Mononuclear cell (primary cell): Measurements from ENCODE around the gene PPAT. TPM values are rescaled to one million over a fixed set of nuclear protein-coding genes. Genes with fewer than 3 reads are reported as not detected.
"Not testable (repeated sequence)": the region's sequence is repeated elsewhere in the genome, so short reads cannot be mapped to it uniquely, and the experiment has no call there.

Experiments
- H3K27me3 ChIP-seq: 2 replicates; pipeline ENCODE4 v1.6.0; 2011; ENCODE audit warnings: low read length, control low read depth; ENCODE audit not compliant: insufficient read depth
- H3K4me1 ChIP-seq: 2 replicates; pipeline ENCODE4 v1.5.1; 2011; ENCODE audit warnings: mild to moderate bottlenecking, low read length, control low read depth; ENCODE audit not compliant: insufficient read depth
- H3K4me3 ChIP-seq: 2 replicates; pipeline ENCODE4 v1.5.1; 2011; ENCODE audit warnings: mild to moderate bottlenecking, low read length, moderate library complexity
- H3K9me3 ChIP-seq: 2 replicates; pipeline ENCODE4 v1.5.1; 2011; ENCODE audit warnings: low read depth, mild to moderate bottlenecking, control low read depth, low read length
- total RNA-seq: library from RNA; depleted of rRNA; stranded (reverse); fragments of >200 nt; gene quantifications from one replicate; pipeline ENCODE4 v1.2.3, GENCODE V29; 2012

PPAT gene
- 5.4 TPM for total RNA-seq

- H3K9me3 ChIP-seq, result no peaks in the 10 kb centered on the region
- peaks cover 28% of the 10 kb centered on the region for H3K4me1 ChIP-seq
- no peaks in the 10 kb centered on the region for H3K27me3 ChIP-seq
- H3K4me3 ChIP-seq, result peak within 1 kb of the TSS; percentile 82
Observed at GRCh38 chr4:56435140-56435926, at the start of gene PPAT. Gene PPAT (minus strand): TSS chr4:56435615. CDS start chr4:56435477, 138 bp downstream.

GRCh38 chr4:56480691-56481090 lies 45.3 kb upstream of the PPAT start:
- H3K27me3 ChIP-seq, result no peaks in the 10 kb centered on the region
- H3K4me1 ChIP-seq, result no peaks in the 10 kb centered on the region
- no peak overlapping the region for H3K4me3 ChIP-seq
- H3K9me3 ChIP-seq, result no peaks in the 10 kb centered on the region

- H3K4me1 ChIP-seq, result no peaks in the 10 kb centered on the region
Observed at GRCh38 chr4:56477192-56477702, 41.8 kb upstream of the PPAT start.

GRCh38 chr4:56475917-56476316 lies 40.5 kb upstream of the PPAT start:
- H3K27me3 ChIP-seq, result no peaks in the 10 kb centered on the region
- H3K4me3 ChIP-seq, result no peak overlapping the region
- no peaks in the 10 kb centered on the region for H3K4me1 ChIP-seq
- no peaks in the 10 kb centered on the region for H3K9me3 ChIP-seq

More at GRCh38 chr4:56477192-56477702, 41.8 kb upstream of the PPAT start:
- H3K27me3 ChIP-seq, result no peaks in the 10 kb centered on the region
- H3K9me3 ChIP-seq, result no peaks in the 10 kb centered on the region
- no peak overlapping the region for H3K4me3 ChIP-seq

GRCh38 chr4:56469489-56470210 lies 34.2 kb upstream of the PPAT start:
- H3K4me1 ChIP-seq, result peaks cover 34% of the 10 kb centered on the region
- H3K27me3 ChIP-seq, result no peaks in the 10 kb centered on the region
- H3K9me3 ChIP-seq, result no peaks in the 10 kb centered on the region
- H3K4me3 ChIP-seq, result no peak overlapping the region

- H3K4me1 ChIP-seq, result peaks cover 34% of the 10 kb centered on the region
- H3K27me3 ChIP-seq, result no peaks in the 10 kb centered on the region
- H3K4me3 ChIP-seq, result peak overlapping the region; percentile 94
- no peaks in the 10 kb centered on the region for H3K9me3 ChIP-seq
Observed at GRCh38 chr4:56468097-56468422, 32.6 kb upstream of the PPAT start.

- Histone ChIP-seq H3K27me3 (no peaks in the 10 kb centered on the region), H3K4me3 (peak within 1 kb of the TSS; percentile 94), H3K9me3 (no peaks in the 10 kb centered on the region), H3K4me1 (peaks cover 34% of the 10 kb centered on the region)
Observed at GRCh38 chr4:56467284-56468096, 32.1 kb upstream of the PPAT start, which contains the start of gene SRP72. Gene SRP72 (plus strand): TSS chr4:56467617. CDS start chr4:56467636, 19 bp downstream.

GRCh38 chr4:56466910-56467283 lies 31.5 kb upstream of the PPAT start:
- Histone ChIP-seq H3K9me3 (no peaks in the 10 kb centered on the region), H3K4me1 (peaks cover 34% of the 10 kb centered on the region), H3K4me3 (peak overlapping the region; percentile 94), H3K27me3 (no peaks in the 10 kb centered on the region)

GRCh38 chr4:56466296-56466761 lies 30.9 kb upstream of the PPAT start:
- H3K9me3 ChIP-seq, H3K27me3 ChIP-seq: not testable (repeated sequence)
- Histone ChIP-seq H3K4me1 (peaks cover 34% of the 10 kb centered on the region), H3K4me3 (peak overlapping the region; percentile 94)

GRCh38 chr4:56465599-56466295 lies 30.3 kb upstream of the PPAT start:
- Histone ChIP-seq H3K9me3 (no peaks in the 10 kb centered on the region), H3K27me3 (no peaks in the 10 kb centered on the region), H3K4me3 (no peak overlapping the region), H3K4me1 (peaks cover 34% of the 10 kb centered on the region)

GRCh38 chr4:56464581-56464980 lies 29.2 kb upstream of the PPAT start:
- Histone ChIP-seq H3K4me3 (no peak overlapping the region), H3K27me3 (no peaks in the 10 kb centered on the region), H3K4me1 (peaks cover 34% of the 10 kb centered on the region), H3K9me3 (no peaks in the 10 kb centered on the region)

- no peaks in the 10 kb centered on the region for H3K27me3 ChIP-seq
- H3K4me3 ChIP-seq, result no peak overlapping the region
- H3K9me3 ChIP-seq, result no peaks in the 10 kb centered on the region
- peaks cover 26% of the 10 kb centered on the region for H3K4me1 ChIP-seq
Observed at GRCh38 chr4:56463711-56464110, 28.3 kb upstream of the PPAT start.

- no peaks in the 10 kb centered on the region for H3K9me3 ChIP-seq
- no peaks in the 10 kb centered on the region for H3K27me3 ChIP-seq
- no peak overlapping the region for H3K4me3 ChIP-seq
- peaks cover 18% of the 10 kb centered on the region for H3K4me1 ChIP-seq
Observed at GRCh38 chr4:56462157-56462556, 26.7 kb upstream of the PPAT start.

- Histone ChIP-seq H3K4me1 (peaks cover under 1% of the 10 kb centered on the region), H3K4me3 (no peak overlapping the region), H3K27me3 (no peaks in the 10 kb centered on the region), H3K9me3 (no peaks in the 10 kb centered on the region)
Observed at GRCh38 chr4:56460085-56460484, 24.7 kb upstream of the PPAT start.
